Left colon (tissue), 2 donors: ENCODE data around the gene DPYD. TPM values are rescaled to one million over a fixed set of nuclear protein-coding genes. Genes with fewer than 3 reads are reported as not detected.

Source experiments
- ATAC-seq: fragments of 200-7000 bp; cut with Tn5 transposase; one replicate; pipeline ENCODE4 v1.9.1; 2020; ENCODE audit warnings: mild to moderate bottlenecking, moderate library complexity
- DNase-seq, 2 donors: peaks; one replicate each; pipeline ENCODE4 v3.0.0-alpha.2; 2020
- intact Hi-C, 2 donors: fragments of 100-400 bp; cut with DNase I in 1 of 2; cut with micrococcal nuclease in 1 of 2; formaldehyde crosslinking; loops; one replicate each; pipeline versions ENCODE4 v1.11.2 to v1.14.0; 2022; cut with DNase I, micrococcal nuclease
- total RNA-seq, 2 donors: library from RNA; stranded (reverse); fragmentation: NEBNext Ultra II Directional; extraction: Animal tissue kit (Norgen Biotek cat#: 25700); gene quantifications; one replicate each; pipeline ENCODE4 v1.2.1, GENCODE V29; 2021
- donor health status: DM: no; HTN: no; CAD: no.
- donor health status: DM: yes; HTN: yes; CAD: no.

Gene DPYD
- total RNA-seq, 2 donors from 2014 or later: 10.6 to 12.9 TPM

DNA sequence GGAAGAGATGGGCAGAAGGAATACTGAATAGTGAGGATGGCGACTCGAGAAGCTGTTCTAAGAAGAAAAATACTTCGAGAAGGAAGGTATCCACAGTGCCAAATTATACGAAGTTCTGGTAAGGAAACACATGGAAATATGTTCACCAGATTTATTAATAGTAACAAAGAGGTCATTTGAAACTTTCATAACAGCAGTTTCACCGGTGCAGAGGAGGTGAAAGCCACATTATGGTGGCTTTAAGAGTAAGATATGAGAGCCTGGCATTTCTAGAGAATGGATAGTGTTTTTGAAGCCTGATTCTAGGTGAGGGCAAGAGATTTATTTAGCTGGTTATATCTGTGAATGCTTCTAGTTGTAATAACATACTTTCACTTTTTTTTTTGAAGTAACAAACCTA, 56.2 kb downstream of the DPYD start:
- no peak for DNase-seq
- no peak for ATAC-seq
- intact Hi-C loops: no loop called here

DNA sequence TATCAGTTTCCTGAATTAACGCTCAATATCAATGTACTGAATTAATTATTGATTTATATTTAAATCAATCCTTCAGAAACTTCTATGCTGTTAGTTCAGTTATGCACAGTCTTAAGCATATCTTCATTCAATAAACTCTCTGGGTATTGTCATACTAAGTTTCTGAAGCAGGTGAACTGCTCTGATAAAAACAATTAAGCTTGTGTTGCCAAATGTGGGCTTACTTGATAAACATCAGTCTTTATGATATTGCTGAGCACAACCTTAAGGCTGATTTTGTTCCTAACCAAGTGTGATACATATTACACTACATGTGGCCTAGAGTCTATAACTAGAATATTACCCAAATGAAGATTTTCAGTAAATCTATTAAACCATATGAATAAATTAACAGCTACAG, 67.6 kb downstream of the DPYD start:
- intact Hi-C loops: no loop called here
- no peak for DNase-seq
- ATAC-seq: no peak

- DNase-seq: no peak
- ATAC-seq: no peak
- intact Hi-C loops: no loop called here
Measured at GRCh38 chr1:97849345-97850340, 71.2 kb downstream of the DPYD start.

DNA sequence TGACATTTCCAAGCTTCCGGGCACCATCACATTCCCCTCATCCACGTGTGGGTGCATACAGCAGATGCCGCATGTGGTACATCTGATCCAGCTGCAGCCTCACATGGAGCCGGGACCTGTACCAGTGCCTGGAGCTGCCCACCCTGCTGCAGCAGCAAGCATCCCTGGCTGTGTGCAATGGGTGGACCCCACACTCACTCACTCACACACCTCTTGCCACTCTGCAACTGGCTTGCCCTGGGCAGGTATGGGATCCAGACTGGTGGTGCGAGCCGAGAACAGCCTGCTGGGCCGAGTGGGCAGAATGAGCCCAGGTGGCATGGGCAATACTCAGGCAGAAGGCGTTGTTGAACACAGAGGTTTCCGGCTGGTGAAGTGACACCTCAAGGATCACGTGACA, 75.0 kb downstream of the DPYD start:
- intact Hi-C loops: no loop called here
- no peak for ATAC-seq
- no peak for DNase-seq

DNA sequence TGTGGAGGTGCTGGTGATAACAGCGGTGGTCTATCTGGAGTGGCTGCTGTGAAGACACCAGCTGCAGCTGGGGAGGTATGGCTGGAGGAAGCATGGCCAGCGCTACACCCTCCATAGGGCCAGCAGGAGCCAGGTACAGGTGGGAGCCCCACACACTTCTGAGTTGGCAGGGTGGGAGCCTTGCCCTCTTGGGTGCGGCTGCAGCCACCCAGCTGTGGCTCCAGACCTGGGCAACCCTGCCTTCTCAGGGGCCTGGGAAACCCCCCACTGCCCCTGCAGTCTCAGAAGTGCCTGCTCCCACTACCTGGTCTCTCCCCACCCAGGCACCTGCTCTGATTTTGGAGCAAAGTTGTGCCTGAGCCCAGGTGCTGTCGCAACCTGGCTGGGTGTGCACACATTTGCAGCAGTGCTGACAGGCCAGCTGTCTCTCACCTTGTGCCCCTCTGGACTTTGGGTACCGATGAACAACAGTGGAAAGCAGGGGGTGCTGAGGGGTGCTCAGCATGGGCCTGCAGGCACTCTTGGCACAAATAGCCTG, 76.2 kb downstream of the DPYD start:
- no peak for ATAC-seq

DNA sequence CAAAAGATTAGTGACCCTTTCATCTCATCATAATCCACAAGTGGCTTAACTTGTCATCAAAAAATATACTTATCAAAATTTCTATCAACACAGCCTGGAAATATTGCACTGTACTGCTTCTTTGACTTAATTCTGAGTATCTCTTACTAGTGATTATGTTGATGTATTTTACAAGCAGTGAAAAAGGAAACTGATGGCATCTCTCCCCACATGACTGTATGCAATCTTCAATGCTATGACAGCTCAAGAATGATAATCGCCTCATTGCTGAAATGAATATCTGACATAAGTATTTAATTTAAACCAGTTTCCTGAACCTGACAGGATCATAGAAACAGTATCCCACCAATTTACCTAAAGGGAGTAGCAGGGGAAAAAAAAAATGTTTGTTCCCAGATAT, 79.5 kb downstream of the DPYD start:
- no peak for DNase-seq
- intact Hi-C loops: no loop called here
- no peak for ATAC-seq

More for the DNA sequence above, 76.2 kb downstream of the DPYD start:
- no peak for DNase-seq
- intact Hi-C loops: no loop called here

- DNase-seq: no peak
- intact Hi-C loops: no loop called here
- ATAC-seq: no peak
Measured at GRCh38 chr1:97837161-97837560, 83.7 kb downstream of the DPYD start.

DNA sequence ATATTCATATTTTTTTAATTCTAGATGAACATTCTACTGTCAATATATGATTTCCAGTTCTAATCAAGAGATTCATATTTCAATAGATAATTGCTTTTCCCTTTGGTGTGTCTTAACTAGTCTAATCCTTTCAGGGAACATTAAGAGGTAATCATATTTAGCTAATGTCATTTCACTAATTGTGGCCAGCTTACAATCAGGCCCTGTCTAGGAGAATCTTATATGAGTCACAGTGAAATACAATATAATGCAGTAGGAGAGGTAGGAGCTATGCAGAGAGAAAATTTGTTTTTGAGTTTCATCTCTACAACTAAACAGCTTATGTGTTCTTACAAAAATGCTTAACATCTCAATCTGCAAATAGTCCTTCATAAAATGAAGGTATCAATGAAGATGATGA, 85.9 kb downstream of the DPYD start:
- DNase-seq: no peak
- intact Hi-C loops: no loop called here
- ATAC-seq: no peak

DNA sequence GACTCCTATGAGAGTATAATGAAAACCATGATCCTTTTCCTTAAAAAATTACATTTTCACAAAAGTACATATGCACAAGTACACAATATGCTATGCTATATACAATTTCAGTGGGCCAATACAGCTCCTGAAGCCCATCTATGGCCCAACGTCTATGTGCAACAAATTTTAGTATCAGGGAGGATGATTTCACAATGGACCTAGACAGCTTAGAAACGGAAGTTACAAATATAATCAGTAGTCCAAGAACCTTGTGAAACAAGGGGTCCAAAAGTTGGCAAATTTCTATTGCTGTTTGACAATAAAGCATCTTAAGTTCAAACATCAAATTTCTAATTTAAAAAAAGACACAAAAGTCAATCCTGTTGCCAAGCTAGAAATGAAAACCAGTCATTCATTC, 87.0 kb downstream of the DPYD start:
- ATAC-seq (no peak), DNase-seq (no peak)
- intact Hi-C loops: no loop called here

DNA sequence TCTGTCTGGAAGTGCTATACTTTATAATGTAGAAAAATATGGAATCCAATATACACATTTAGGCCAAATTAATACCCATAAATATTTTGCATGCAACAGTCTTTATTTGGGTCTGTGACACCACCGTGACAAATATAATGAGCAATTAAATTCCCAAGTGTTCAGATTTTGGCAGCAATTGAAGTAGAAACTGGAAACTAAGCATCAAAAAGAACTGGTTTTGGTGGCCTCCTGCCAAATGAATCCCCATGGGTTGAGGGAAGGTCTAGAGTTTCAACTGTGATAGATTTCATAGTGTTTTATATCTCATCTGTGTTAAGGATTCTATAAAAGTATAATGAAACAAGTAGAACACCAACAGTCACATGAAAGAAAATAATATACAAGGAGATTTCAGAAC, 88.4 kb downstream of the DPYD start:
- intact Hi-C loops: no loop called here
- ATAC-seq (no peak), DNase-seq (no peak)

- intact Hi-C loops: no loop called here
- DNase-seq (no peak), ATAC-seq (no peak)
Measured at GRCh38 chr1:97827887-97828286, 92.9 kb downstream of the DPYD start.

GRCh38 chr1:97826820-97827219, 94.0 kb downstream of the DPYD start:
- no peak for DNase-seq
- intact Hi-C loops: no loop called here
- ATAC-seq: no peak

DNA sequence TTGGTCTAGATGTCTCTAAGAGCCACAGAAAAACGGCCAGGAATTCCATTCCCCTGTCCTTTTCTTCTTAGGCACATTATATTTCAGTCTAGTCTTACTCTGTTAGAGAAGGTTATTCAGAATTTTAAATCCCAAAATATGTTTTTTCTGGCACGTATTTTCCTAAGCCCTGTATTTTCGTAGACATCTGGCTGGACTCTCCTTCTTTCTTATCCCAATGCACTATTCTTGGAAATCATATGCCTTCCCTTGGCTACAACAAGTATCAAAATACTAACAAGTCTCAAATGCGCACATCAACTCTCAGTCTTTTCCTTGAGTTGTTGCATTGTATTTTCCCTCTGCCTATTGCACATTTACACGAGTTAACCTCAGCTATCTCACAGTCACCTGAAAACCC, 96.2 kb downstream of the DPYD start:
- DNase-seq (no peak), ATAC-seq (no peak)
- intact Hi-C loops: no loop called here

DNA sequence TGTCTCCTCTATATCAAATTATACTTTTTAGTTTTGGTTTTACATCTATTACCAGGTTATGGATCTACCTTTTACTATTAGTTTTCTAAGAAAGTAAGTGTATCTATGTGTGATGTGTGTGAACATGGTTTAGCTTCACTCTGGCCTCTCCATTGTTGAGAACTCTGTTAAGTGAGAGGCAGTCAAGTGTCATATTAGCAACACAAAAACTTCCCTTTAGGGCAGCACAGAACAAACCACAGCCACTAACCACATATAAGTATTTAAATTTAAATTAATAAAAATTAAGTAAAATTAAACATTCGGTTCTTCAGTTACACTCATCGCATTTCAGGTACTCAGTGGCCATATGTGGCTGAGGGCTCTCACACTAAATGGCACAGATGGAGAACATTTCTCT, 96.6 kb downstream of the DPYD start:
- no peak for ATAC-seq
- DNase-seq: no peak
- intact Hi-C loops: no loop called here

GRCh38 chr1:97820470-97821188, 100.2 kb downstream of the DPYD start:
- DNase-seq: no peak
- intact Hi-C loops: no loop called here
- peak; percentile 53 for ATAC-seq

- intact Hi-C loops: no loop called here
- ATAC-seq: no peak
- no peak for DNase-seq
Measured at GRCh38 chr1:97816927-97817326, 103.9 kb downstream of the DPYD start.

DNA sequence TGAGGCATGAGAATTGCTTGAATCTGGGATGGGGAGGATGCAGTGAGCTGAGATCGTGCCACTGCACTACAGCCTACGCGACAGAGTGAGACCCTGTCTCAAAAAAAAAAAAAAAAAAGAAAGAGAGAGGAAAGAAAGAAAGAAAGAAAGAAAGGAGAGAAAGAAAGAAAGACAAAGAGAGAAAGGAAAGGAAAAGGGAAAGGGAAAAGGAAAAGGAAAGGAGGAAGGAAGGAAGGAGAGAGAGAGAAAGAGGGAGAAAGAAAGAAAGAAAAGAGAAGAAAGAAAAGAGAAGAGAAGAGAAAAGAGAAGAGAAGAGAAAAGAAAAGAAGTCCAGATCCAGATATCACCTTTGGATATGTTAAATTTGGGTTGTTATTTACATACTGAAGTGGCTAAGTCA, 106.0 kb downstream of the DPYD start:
- ATAC-seq: no peak
- DNase-seq: no peak
- intact Hi-C loops: no loop called here

GRCh38 chr1:97814121-97814520, 106.7 kb downstream of the DPYD start:
- DNase-seq: no peak
- no peak for ATAC-seq
- intact Hi-C loops: no loop called here

- intact Hi-C loops: no loop called here
- ATAC-seq (no peak), DNase-seq (no peak)
Measured at GRCh38 chr1:97812076-97812475, 108.8 kb downstream of the DPYD start.

- no peak for DNase-seq
- intact Hi-C loops: no loop called here
- no peak for ATAC-seq
Measured at GRCh38 chr1:97806996-97807520, 113.8 kb downstream of the DPYD start.
